Glutamatergic neuron (in vitro differentiated cells): ENCODE results near the gene TTC9B. TPM values are rescaled to one million over a fixed set of nuclear protein-coding genes. Genes with fewer than 3 reads are reported as not detected.

Source experiments
- DNase-seq: peaks from one replicate; pipeline ENCODE4 v3.0.0; 2022
- H3K27ac Mint-ChIP-seq: one replicate; pipeline ENCODE4 v1.8.0; 2020; ENCODE audit warnings: mild to moderate bottlenecking, mixed read lengths, inconsistent platforms; ENCODE audit not compliant: unreplicated experiment
- H3K27me3 Mint-ChIP-seq: one replicate; pipeline ENCODE4 v1.8.0; 2020; ENCODE audit warnings: mild to moderate bottlenecking, moderate library complexity, mixed read lengths, inconsistent platforms; ENCODE audit not compliant: unreplicated experiment
- H3K36me3 Mint-ChIP-seq: one replicate; pipeline ENCODE4 v1.8.0; 2020; ENCODE audit warnings: mild to moderate bottlenecking, mixed read lengths, inconsistent platforms; ENCODE audit not compliant: unreplicated experiment
- H3K4me1 Mint-ChIP-seq: one replicate; pipeline ENCODE4 v1.8.0; 2020; ENCODE audit warnings: mild to moderate bottlenecking, low read depth, mixed read lengths, inconsistent platforms; ENCODE audit not compliant: unreplicated experiment
- H3K4me3 Mint-ChIP-seq: one replicate; pipeline ENCODE4 v1.8.0; 2020; ENCODE audit warnings: mild to moderate bottlenecking, mixed read lengths, inconsistent platforms; ENCODE audit not compliant: unreplicated experiment
- H3K9me3 Mint-ChIP-seq: one replicate; pipeline ENCODE4 v1.8.0; 2020; ENCODE audit warnings: mild to moderate bottlenecking, moderate library complexity, mixed read lengths, inconsistent platforms; ENCODE audit not compliant: unreplicated experiment
- CTCF ChIP-seq: fragments of 200-600 bp; sonication (generic); IDR thresholded peaks from one replicate; pipeline ENCODE4 v1.5.0; 2021; ENCODE audit not compliant: partially characterized antibody, unreplicated experiment
- total RNA-seq: library from RNA; stranded (reverse); fragmentation: NEBNext Ultra II Directional; extraction: Animal tissue kit (Norgen Biotek cat#: 25700); gene quantifications from one replicate; pipeline ENCODE4 v1.2.1, GENCODE V29; 2021; ENCODE audit not compliant: unreplicated experiment

Gene TTC9B
- total RNA-seq, 1 donor from 2014 or later, result 19.5 TPM

GRCh38 chr19:40208602-40209001 lies 9.6 kb downstream of the TTC9B start:
- H3K4me3 Mint-ChIP-seq, result no peak overlapping the region
- DNase-seq, result no peak
- H3K9me3 Mint-ChIP-seq, result peaks cover 9% of the 10 kb centered on the region
- H3K36me3 Mint-ChIP-seq, result peaks cover 15% of the 10 kb centered on the region
- H3K27ac Mint-ChIP-seq, result no peak overlapping the region
- no peaks in the 10 kb centered on the region for H3K4me1 Mint-ChIP-seq
- TF ChIP-seq CTCF, result no peak
- H3K27me3 Mint-ChIP-seq, result peaks cover 9% of the 10 kb centered on the region

DNA sequence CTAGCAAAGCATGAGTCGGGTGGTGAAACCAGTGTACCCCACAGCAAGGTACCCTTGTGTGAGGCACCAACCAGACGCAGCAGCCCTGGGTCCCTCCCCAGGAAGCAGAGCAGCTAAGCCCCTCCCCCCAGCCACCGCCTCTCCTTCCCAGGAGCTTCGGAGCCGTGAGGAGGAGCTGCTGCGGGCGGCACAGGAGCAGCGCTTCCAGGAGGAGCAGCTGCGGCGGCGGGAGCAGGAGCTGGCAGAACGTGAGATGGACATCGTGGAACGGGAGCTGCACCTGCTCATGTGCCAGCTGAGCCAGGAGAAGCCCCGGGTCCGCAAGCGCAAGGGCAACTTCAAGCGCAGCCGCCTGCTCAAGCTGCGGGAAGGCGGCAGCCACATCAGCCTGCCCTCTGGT lies 12.4 kb downstream of the TTC9B start:
- Mint-ChIP-seq H3K4me3 (no peak overlapping the region), H3K9me3 (peaks cover 7% of the 10 kb centered on the region), H3K4me1 (no peaks in the 10 kb centered on the region), H3K27me3 (peaks cover 9% of the 10 kb centered on the region), H3K36me3 (peaks cover 16% of the 10 kb centered on the region), H3K27ac (no peak overlapping the region)
- TF ChIP-seq CTCF, result no peak
- DNase-seq, result no peak

DNA sequence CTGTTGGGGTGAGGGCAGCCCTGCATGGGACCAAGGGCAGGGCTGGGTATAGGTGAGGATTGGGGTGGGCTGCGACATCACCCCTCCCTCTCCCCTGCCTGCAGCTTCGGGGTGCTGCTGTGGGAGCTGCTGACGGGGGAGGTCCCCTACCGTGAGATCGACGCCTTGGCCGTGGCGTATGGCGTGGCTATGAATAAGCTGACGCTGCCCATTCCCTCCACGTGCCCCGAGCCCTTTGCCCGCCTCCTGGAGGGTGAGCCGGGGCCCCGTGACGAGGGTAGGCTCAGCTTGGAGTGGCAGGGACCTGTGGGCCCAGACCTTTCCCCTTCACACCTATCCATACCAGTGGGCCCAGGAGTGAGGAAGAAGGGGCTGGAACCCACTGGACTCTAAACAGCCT lies 13.8 kb downstream of the TTC9B start:
- no peak for DNase-seq
- Mint-ChIP-seq H3K4me3 (no peak overlapping the region), H3K9me3 (peaks cover 7% of the 10 kb centered on the region), H3K27ac (no peak overlapping the region), H3K36me3 (peaks cover 17% of the 10 kb centered on the region), H3K4me1 (no peaks in the 10 kb centered on the region), H3K27me3 (peaks cover 9% of the 10 kb centered on the region)
- no peak for TF ChIP-seq CTCF

- Mint-ChIP-seq H3K27ac (no peak overlapping the region), H3K27me3 (peaks cover 8% of the 10 kb centered on the region), H3K9me3 (peaks cover 4% of the 10 kb centered on the region), H3K4me1 (no peaks in the 10 kb centered on the region), H3K4me3 (no peak overlapping the region), H3K36me3 (peaks cover 19% of the 10 kb centered on the region)
- DNase-seq, result no peak
- TF ChIP-seq CTCF, result no peak
Observed at GRCh38 chr19:40200341-40201099, 17.7 kb downstream of the TTC9B start.

- H3K4me3 Mint-ChIP-seq, result no peak overlapping the region
- no peaks in the 10 kb centered on the region for H3K27me3 Mint-ChIP-seq
- no peaks in the 10 kb centered on the region for H3K4me1 Mint-ChIP-seq
- H3K36me3 Mint-ChIP-seq, result peaks cover 4% of the 10 kb centered on the region
- H3K27ac Mint-ChIP-seq, result no peak overlapping the region
- H3K9me3 Mint-ChIP-seq, result no peaks in the 10 kb centered on the region
- DNase-seq, result no peak
- TF ChIP-seq CTCF, result no peak
Observed at GRCh38 chr19:40198272-40198990, 19.8 kb downstream of the TTC9B start.
